Measurements from ENCODE around the gene DST. TPM values are rescaled to one million over a fixed set of nuclear protein-coding genes. Genes with fewer than 3 reads are reported as not detected.

The DST gene
- total and polyA plus RNA-seq, 2 of the 8 experiments (the other 6 are each of a cell fraction or from before 2014, with no cell fraction given), result 49.4 to 116 TPM

- Histone ChIP-seq H3K23ac (ENCODE audit: insufficient read length) (no peak overlapping the region), H3K79me2 (ENCODE audit: control insufficient read depth in 1 of 2, insufficient read depth in 2 of 2, low read length in 2 of 2) (no peaks in the 10 kb centered on the region), H3K56ac (replicated peaks; ENCODE audit: insufficient read length, low read depth, low read length) (no peak overlapping the region), H4K91ac (replicated peaks; ENCODE audit: insufficient read length, low read length) (no peak overlapping the region), H3K27me3 (replicated peaks in 1 of 4; ENCODE audit: control insufficient read depth in 3 of 4, extremely low read depth in 1 of 4, insufficient read depth in 3 of 4, low read length in 3 of 4) (no peaks in the 10 kb centered on the region), H4K8ac (ENCODE audit: extremely low read depth, insufficient read depth, low read length) (no peak overlapping the region), H3K36me3 (ENCODE audit: control insufficient read depth in 2 of 4, insufficient read depth in 4 of 4, low read length in 3 of 4) (peaks cover 0 to 28% (median 13%) of the 10 kb centered on the region in 4 experiments; a peak in 3 of 8 replicates), H3K18ac (ENCODE audit: extremely low read depth, low read length) (no peak overlapping the region), H3K9ac (replicated peaks in 1 of 4; ENCODE audit: extremely low read depth in 1 of 4, low read depth in 3 of 4, low read length in 3 of 4) (no peak overlapping the region), H2BK5ac (ENCODE audit: low read depth, low read length) (no peak overlapping the region), H2AFZ (ENCODE audit: low read length) (no peak overlapping the region), H3K79me1 (ENCODE audit: low read depth, low read length) (no peaks in the 10 kb centered on the region), H3K23me2 (ENCODE audit: low read depth, low read length) (no peaks in the 10 kb centered on the region), H3K4me1 (replicated peaks in 1 of 4; ENCODE audit: control insufficient read depth in 3 of 4, insufficient read depth in 4 of 4, low read length in 3 of 4) (no peaks in the 10 kb centered on the region), H3K4ac (replicated peaks; ENCODE audit: insufficient read length, low read depth, low read length) (no peak overlapping the region), H2BK15ac (ENCODE audit: low read length) (no peak overlapping the region), H4K5ac (ENCODE audit: insufficient read length, low read depth, low read length) (no peak overlapping the region), H3K4me3 (ENCODE audit: extremely low read depth in 1 of 4, insufficient read depth in 2 of 4, low read depth in 3 of 4, low read length in 4 of 4) (no peak overlapping the region), H3K27ac (ENCODE audit: low read depth, low read length) (no peak overlapping the region), H2BK120ac (replicated peaks; ENCODE audit: low read depth, low read length) (no peak overlapping the region), H4K20me1 (replicated peaks in 1 of 2; ENCODE audit: control insufficient read depth in 1 of 2, insufficient read depth in 2 of 2, low read length in 2 of 2) (no peaks in the 10 kb centered on the region), H2AK5ac (ENCODE audit: low read depth, low read length) (no peak overlapping the region), H2BK20ac (ENCODE audit: low read length) (no peak overlapping the region), H2BK12ac (ENCODE audit: low read depth, low read length) (no peak overlapping the region), H3K9me3 (ENCODE audit: insufficient read depth in 2 of 2, low read depth in 1 of 2, low read length in 1 of 2) (peaks cover 3 to 6% of the 10 kb centered on the region in 2 experiments; a peak in 1 of 4 replicates), H3K14ac (ENCODE audit: insufficient read length) (no peak overlapping the region), H3K4me2 (ENCODE audit: insufficient read depth in 1 of 2, low read depth in 2 of 2, low read length in 2 of 2) (no peak overlapping the region)
- DNase-seq (ENCODE audit: low read depth in 1 of 2, low spot score in 2 of 2) (no peak), FAIRE-seq (no peak)
- CTCF ChIA-PET (ENCODE audit: partially characterized antibody), result interaction anchor here (0.6 to 1.9 kb wide), 2 partner anchors 27 to 69 kb away, joined by 4 to 11 read pairs; no protein-coding TSS in a partner anchor
- POLR2A ChIA-PET (ENCODE audit: partially characterized antibody), result no interaction called here
- TF ChIP-seq JUND (IDR thresholded peaks at IDR 0.05; ENCODE audit: low read length) (no peak), SAP30 (IDR thresholded peaks at IDR 0.05; ENCODE audit: insufficient read depth, insufficient replicate concordance, low read length) (no peak), SIN3A (conservative IDR thresholded peaks at IDR 0.05 in 1 of 2, IDR thresholded peaks at IDR 0.05 in 1 of 2; ENCODE audit: low read depth in 1 of 2, low read length in 2 of 2) (no peak), TAF7 (optimal IDR thresholded peaks at IDR 0.05; ENCODE audit: borderline replicate concordance, low read depth, low read length) (no peak), TEAD4 (IDR thresholded peaks at IDR 0.05; ENCODE audit: low read depth, low read length) (no peak), BRCA1 (IDR thresholded peaks at IDR 0.05; ENCODE audit: low read depth, low read length) (no peak), ATF2 (IDR thresholded peaks at IDR 0.05; ENCODE audit: low read length) (no peak), BACH1 (IDR thresholded peaks at IDR 0.05; ENCODE audit: low read length) (no peak), EP300 (IDR thresholded peaks at IDR 0.05; ENCODE audit: borderline replicate concordance in 1 of 2, low read depth in 2 of 2, low read length in 2 of 2) (no peak)
- TF ChIP-seq, protein P1, sequence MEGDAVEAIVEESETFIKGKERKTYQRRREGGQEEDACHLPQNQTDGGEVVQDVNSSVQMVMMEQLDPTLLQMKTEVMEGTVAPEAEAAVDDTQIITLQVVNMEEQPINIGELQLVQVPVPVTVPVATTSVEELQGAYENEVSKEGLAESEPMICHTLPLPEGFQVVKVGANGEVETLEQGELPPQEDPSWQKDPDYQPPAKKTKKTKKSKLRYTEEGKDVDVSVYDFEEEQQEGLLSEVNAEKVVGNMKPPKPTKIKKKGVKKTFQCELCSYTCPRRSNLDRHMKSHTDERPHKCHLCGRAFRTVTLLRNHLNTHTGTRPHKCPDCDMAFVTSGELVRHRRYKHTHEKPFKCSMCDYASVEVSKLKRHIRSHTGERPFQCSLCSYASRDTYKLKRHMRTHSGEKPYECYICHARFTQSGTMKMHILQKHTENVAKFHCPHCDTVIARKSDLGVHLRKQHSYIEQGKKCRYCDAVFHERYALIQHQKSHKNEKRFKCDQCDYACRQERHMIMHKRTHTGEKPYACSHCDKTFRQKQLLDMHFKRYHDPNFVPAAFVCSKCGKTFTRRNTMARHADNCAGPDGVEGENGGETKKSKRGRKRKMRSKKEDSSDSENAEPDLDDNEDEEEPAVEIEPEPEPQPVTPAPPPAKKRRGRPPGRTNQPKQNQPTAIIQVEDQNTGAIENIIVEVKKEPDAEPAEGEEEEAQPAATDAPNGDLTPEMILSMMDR (IDR thresholded peaks at IDR 0.05; ENCODE audit: control extremely low read depth in 1 of 3, insufficient read depth in 1 of 3, low read depth in 1 of 3, low read length in 3 of 3), result no peak
Measured at GRCh38 chr6:56567501-56567900, 75.2 kb downstream of the DST start.
